ACHN (cell line): Measurements from ENCODE around the gene SIGLEC1.

Experiments
- DNase-seq: peaks from one replicate; pipeline ENCODE4 v3.0.0-alpha.2; 2015
- in situ Hi-C: cut with HindIII; loops from 2 replicates; pipeline ENCODE4 v1.10.0; 2017; ENCODE audit warnings: low sequenced_read_pairs, low pct_ligation_motif_present, low pct_unique_long_range_greater_than_20kb

SIGLEC1 gene

DNA sequence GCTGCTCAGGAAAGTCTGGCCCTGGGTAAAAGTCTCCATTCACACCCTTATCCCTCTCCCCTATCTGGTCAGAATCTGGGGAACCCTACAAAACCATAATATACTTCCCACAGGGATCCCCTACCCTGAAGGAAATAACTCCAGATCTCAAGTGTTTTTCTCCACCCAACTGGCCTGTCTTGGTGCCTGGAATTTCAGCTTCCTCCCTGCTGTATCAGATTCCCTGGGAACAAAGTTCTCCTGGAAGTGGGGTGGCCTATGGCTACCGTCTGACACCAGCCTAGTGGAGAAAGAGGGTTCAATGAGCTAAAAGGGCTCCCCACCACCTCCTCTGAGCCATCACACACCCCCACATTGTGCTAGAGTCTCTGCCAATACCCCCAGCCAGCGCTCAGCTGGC is 35.1 kb upstream of the SIGLEC1 start:
- DNase-seq = no peak
- in situ Hi-C loops = no loop called here

DNA sequence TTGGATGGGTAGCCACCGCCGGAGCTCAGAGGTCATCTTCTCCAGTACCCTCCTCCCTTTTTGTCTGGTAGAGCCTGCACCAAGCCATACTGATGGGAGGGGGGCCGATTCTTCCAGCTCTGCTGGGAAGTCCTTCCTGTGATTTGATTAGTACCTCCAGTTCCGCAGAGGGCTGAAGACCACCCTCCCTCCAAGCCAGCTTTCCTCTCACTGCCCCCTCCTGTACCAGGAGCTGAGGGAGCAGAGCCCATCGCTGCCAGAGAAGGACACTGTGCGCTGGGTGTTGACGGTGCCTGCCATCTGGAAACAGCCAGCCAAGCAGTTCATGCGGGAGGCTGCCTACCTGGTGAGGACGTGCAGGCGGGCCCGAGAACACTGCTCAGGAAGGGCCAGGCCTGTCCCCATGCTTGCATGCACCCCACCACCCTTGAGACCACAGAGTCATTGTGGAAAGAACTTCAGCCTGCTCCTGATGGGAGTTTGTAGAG is 33.3 kb upstream of the SIGLEC1 start:
- in situ Hi-C loops = no loop called here
- no peak for DNase-seq

DNA sequence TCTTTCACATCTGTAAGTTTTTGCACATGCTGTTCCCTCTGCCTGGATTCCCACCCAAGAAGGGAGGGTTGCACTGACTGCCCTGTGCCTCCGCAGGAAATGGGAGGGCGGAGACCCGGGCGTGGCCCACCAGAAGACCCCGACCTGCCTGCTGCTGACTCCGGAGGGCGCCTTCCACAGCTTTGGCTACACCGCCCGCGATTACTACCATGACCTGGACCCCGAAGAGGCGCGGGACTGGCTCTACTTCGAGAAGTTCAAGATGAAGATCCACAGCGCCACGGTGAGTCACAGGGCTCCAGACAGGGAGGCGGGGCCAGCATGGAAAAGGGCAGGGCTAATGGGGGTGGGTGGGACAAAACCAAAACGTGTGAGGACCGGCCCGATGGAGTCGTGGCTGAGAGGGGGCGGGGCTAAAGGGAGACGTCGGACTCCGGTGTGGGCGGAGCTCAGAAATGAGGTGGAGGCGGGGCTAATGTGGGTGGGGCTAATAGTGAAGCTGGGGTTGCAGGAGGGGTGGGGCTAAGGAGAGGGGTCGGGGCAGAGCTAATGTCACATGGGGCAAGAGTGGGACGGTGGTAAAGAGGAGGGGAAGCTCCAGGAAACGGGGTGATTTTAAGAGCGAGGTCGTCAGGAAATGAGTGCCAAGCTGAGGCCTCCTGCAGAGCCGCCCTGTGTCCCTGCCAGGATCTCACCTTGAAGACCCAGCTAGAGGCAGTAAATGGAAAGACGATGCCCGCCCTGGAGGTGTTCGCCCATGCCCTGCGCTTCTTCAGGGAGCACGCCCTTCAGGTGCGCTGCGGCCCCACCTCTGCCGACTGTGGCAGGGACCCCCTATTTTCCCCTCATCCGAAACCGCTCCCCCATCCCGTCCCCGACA is 32.6 kb upstream of the SIGLEC1 start:
- no peak for DNase-seq
- in situ Hi-C loops = no loop called here

DNA sequence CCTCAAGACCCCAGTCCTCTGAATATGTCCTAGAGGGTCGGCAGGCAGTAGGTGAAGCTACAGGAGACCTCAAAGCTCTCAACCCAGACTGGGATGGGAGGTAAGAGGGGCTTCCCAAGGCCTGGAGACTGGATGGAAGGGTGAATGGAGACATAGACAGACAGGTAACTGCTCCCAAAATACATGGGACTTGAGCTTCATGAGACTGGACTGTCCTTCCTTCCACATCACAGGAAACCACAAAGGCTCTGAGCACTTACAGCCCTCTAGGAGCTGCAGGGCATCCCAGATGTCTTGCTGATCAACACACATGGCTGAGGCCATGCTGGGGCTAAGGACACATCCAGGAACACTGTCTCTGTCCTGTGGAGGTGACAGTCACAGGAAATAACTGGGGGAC is 31.6 kb upstream of the SIGLEC1 start:
- in situ Hi-C loops = no loop called here
- DNase-seq = no peak

DNA sequence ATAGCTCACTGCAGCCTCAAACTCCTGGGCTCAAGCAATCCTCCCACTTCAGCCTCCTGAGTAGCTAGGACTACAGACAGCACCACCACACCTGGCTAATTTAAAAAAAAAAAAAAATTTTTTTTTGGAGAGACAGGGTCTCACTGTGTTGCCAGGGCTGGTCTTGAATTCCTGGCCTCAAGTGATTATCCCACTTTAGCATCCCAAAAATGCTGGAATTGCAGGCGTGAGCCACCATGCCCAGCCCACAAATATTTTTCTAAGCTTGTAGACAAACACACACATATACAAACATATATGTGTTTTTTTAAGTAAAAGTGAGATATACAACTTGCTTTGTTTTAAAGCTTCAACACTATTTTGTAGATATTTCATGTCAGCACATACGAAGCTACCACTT is 30.9 kb upstream of the SIGLEC1 start:
- in situ Hi-C loops = no loop called here
- DNase-seq = no peak

DNA sequence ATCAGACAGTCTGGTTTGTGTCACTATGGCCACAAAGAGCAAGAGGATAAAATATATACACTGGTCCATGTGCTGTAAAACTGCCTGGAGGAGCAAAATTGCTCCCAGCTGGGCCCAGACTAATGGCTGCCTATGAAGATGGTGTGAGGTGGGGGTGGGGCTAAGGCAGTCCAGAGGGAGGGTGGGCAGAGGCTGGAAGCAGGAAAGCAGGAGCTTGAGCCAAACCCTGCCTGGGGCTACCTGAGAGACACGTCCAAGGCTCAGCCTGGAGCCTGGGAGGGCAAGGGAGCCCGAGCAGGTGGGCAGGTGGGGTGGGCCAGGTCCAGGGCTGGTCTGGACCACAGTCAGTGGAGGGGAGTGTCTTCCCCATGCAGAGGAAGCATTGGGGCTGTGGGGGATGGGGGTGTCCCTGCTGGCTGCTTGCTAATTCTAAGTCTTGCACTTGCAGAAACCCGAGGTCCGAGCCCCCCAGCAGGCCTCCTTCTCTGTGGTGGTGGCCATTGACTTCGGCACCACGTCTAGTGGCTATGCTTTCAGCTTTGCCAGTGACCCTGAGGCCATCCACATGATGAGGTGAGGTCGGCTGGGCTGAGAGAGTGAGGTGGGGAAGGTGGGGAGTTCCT is 29.5 kb upstream of the SIGLEC1 start:
- no peak for DNase-seq
- in situ Hi-C loops = no loop called here

DNA sequence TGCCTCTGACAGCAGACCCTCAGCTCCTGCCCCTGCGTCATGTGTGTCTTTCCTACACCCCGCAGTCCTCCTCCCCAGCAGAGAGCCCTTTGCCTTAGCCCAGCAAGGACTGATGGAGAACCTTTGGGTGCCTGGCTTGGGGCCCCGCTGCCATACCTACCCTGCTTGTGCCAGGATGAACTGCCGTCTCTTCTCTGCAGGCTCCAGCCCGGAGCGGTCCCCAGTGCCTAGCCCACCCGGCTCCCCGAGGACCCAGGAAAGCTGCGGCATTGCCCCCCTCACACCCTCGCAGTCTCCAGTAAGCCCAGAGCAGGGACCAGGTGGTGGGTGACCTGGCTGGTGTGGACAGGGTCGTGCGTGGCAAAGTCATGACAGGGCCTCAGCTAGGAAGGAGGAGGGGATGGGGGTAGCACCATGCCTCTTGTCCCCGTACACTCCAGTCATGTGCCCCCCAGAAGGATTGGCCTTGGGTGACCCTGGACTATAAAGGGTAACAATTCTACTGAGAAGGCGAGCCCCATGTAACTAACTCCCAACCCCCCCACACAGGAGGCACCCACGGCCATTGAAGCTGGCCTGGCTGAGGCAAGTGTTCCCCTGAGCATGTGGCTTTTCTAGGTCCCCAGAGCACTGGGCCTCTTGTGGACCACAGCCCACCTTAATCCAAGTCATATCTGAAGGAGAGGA is 28.4 kb upstream of the SIGLEC1 start:
- in situ Hi-C loops = no loop called here
- DNase-seq = no peak

DNA sequence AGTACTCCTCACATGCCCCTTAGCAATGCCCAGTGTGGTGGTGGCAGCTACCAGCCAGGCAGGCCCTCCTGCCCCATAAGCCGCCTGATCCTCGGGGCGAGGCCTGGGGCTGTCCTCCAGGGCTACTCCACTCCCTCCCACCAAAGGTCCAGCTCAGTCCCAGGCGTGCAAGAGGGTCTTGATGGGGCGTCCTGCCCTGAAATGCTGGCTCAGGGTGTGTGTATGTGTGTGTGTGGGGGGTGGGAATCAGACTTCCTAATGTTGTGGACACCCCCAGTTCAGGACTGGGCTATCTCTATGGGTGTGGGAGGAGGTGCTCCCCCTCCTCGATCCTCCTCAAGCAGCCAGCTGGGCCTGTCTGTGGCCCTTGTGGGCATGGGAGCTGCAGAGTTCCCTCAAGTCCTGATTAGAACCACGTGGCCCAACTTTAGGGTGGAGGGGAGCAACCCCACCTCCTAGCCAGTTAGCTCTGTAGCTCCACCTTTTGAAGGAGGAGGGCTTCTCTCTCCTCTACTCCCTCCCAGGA is 27.6 kb upstream of the SIGLEC1 start:
- no peak for DNase-seq
- in situ Hi-C loops = no loop called here

DNA sequence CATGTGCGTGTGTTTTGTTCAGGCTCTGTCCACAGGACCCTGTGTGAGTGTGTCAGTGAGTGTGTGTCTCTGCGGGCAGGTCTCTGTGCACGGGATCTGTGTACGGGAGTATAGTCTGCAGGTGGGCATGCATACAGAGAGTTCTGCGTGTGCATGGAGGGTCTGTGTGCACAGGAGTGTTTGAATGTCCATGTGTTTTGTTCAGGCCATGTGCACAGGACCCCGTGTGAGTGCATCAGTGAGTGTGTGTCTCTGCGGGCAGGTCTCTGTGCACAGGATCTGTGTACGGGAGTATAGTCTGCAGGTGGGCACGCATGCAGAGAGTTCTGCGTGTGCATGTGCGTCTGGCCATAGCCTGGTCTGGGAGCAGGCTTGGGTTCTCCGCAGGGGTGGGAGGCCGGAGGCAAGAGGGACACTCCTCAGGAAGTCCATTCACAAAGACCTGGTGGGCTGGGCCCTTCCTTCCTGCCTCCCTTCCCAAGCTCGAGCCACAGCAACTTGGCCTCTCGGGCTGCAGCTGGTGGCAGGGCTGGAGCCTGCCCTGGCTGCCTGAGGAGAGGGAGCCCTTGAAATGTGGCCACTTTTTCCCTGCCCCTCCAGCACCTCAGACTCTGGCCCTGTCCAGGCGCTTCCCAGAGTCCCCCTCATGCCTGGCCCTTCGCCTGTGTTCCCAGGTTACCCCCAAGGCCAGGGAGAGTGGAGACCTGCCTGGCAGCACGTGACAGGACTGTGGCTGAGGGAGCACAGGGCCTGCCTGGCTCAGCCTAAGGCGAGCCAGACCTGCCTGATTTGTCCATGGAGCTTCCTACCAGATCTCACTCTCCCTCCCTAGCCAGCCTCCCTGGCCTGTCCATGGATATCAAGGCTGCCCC is 26.9 kb upstream of the SIGLEC1 start:
- in situ Hi-C loops = no loop called here
- DNase-seq = no peak

DNA sequence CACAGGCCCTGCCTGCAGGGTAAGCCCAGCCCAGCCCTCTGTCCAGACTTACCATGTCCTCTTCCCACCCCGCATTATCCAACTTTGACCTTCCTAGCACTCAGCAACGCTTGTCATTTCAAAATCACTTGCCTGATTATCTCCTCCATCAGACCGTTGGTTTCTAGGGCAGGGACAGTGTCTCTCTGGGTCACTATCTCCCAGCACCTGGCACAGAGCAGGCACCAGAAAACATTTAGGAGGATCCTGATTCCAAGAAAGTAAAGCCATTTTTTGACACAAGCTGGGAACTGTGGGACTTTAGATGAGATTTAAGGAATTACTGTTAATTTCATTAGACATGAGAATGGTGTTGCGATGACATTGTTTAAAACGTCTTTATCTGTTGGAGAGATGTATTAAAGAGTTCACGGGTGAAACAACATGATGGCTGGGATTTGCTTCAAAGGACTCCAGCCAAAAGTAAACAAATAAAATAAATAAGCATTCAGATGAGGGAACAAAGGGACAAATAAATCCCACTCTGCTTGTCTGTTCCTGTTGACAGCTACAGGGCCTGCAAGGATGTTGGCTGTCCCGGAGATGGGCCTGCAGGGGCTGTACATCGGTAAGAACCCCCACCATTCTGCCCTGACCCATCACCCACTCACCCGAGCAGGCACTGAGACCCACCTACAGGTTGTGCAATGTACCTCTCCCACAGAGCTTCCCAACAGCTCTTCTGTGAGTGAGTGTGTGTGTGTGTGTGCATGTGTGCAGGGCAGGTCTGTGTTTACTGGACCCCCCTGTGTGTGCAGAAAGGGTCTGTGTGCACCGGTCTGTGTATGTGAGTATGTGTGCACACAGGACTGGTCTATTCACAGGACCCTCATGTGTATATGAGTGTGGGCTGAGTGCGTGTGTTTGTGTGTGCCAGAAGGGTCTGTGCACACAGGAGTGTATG is 26.0 kb upstream of the SIGLEC1 start:
- DNase-seq = no peak
- in situ Hi-C loops = no loop called here

DNA sequence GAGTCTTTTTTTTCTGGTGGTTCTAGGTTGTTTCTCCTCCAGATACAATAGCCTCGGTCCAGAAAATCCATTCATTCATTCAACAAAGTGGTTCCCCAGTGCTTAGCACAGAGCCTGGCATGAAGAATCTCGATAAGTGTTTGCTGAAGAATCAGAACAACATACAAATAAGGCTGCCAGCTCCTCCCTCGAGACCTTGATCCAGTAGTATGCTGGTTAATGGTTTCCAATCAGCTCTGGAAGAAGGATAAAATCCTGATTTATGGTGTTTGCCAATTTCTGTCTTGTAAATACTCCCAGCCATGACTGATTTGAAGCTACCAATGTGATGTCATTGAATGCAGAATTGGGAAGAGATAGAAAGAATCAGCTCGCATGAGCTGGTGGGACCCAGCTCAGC is 23.4 kb upstream of the SIGLEC1 start:
- in situ Hi-C loops = no loop called here
- DNase-seq = no peak

DNA sequence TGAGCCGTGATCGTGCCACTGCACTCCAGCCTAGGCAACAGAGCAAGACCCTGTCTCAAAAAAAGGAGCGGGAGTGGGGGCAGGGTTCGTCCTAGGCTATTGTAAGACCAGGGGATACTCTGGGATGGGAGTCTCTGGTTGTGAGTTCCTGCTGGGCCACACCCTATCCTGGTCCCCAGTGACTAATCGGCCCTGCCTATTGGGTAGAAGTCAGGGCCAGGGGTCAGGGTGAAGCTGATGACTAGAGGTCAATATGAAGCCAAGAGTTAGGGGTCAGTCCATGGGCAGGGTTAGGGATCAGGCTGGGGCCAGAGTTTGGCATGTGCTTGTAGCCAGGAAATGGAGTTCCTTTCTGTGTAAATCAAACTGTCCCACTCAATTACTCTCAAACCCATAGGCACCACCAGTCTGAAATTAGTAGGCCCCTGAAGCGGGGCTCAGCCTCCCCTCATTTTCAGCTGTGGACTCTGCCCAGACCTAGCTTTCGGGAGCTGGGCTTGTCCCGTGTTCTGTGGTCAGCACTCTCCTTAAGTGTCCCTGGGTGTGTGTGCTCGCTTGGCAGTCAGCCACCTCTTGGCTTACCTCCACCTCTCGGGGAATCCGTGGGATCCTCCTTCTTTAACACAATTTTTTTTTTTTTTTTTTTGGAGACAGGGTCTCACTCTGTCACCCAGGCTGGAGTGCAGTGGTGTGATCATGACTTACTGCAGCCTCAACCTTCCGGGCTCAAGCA is 21.9 kb upstream of the SIGLEC1 start:
- no peak for DNase-seq
- in situ Hi-C loops = no loop called here

DNA sequence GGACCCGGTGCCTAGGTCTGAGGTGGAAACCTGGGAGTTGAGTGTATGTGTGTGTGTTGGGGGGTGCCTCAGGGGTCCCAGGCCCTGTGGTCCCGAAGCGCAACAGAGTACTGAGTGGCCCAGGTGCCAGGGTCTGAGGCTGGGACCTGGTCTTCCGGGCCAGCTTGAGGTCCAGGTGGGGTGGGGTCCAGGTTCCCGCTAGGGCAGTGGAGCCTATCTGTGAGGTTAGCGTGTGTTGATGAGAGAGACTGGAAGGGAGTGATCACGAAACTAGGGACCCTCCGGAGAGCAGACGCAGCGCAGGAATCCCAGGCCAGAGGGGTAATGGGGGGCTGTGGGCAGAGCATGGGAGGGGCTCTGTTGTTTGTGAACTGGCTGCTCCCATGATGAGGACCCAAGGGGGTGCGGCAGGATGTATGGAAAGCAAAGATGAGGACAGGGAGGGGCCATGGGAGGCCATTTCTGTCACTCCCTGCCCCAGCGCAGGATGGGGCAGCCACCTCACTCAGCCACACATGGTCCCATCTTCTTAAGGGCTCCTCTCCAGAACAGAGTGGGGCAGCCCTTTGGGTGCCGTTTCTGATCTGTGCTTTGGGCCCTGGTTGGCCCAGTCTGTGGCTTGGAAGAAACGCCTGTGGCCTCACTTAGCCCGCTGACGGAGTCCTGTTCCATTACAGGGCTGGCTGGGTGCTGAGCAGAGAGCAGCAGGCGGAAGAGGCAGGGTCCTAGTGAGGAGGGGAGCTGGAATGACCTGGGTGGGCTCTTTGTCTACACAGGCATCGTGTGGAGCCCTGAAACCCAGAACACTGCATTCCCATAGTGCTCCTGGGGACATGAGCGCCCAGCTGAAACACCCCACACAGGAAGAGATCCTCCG is 21.0 kb upstream of the SIGLEC1 start:
- in situ Hi-C loops = no loop called here
- DNase-seq = no peak

DNA sequence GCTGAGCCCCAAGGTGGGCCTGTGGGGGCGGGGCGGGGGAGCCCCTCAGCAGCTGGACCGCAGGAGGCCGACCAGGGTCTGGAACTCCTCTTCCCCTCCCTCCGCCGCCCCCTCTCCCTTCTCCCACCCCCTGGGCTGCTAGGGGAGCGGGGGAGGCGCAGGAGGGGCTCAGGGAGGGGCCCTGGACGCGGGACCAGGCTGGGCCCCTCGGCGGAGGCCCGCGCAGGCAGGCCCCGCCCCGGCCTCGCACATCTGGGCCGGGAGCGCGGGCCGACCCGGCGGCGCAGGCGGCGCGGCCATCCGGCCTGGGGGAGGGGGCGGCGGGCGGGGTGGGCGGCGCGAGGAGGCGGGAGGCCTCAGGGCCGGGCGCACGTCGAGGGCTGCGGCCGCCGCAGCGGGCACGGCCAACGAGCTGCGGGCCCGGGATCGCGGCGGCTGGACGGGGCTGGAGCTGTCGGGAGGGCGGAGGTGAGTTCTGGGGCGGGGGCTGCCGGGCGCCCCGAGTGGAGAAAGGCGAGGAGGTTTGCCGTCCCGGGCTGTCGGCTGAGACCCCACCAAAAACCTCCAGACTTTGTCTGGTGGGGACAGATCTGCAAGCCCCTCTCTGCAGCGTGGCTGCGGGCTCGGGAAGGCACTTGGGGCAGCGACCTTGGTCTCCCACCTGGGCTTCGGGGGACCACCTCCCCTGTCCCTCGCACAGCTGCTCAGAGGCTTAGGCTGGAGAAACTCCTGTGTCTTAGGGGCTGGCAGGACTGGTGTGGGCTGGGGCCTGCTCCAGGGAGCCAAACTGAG is 20.1 kb upstream of the SIGLEC1 start, which contains the start of gene HSPA12B:
Gene HSPA12B (plus strand): TSS at position 359 of the 792 bp plus-strand sequence. CDS start 5,990 bp downstream, outside the sequence.
- in situ Hi-C loops = no loop called here
- DNase-seq = no peak

DNA sequence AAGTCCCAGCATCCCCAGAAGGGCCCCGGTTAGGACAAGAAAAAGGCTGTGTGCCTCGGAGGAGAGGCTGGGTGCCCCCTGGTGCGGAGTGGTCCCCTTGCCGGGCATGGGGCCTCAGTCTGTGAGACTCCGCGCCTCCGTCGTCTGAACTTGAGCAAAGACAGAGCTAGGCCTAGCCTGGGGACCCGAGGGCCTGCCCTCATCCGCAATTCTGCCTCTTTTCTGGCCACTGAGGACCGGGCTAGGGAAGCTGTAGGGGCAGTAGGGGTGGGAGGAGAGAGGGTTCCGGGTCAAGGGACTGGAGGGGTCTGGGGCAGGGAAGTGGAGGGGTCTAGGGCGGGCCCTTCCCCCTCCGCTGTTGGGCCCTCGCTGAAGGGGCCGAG is 19.5 kb upstream of the SIGLEC1 start:
- in situ Hi-C loops = no loop called here
- DNase-seq = no peak
